ENCODE data around the gene ARHGEF16.

Gene ARHGEF16

DNA sequence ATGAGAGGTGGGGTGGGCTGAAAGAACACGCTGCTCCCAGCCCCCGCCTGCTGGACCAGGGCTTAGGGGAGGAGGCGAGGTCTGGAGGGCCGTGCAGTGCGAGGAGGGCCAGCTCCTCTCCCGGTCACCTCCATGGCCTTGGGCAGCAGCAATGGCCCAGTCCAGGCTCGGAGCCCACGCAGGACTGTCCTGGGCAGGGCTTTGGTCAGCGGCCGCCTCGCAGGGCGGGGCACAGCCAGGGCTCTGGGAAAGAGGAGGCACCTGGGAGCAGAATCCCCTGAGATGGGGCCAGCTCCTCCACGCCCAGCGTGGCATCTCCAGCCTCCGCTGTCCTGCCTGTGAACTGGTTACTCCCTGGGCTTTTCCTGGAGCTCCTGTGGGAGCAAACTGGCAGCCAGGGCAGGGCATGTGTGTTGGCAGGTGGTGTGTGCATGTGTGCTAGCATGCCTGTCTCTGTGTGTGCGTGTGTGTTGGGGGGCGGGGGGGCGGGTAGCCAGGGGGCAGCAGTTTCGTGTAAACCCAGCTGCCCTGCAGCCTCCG is 27.4 kb downstream of the ARHGEF16 start:
- DNase-seq (ENCODE audit: extremely low read depth, low read depth): no peak
- no peak overlapping the region for H3K4me3 ChIP-seq (replicated peaks; ENCODE audit: low read depth, low read length)
- TF ChIP-seq, protein P1, sequence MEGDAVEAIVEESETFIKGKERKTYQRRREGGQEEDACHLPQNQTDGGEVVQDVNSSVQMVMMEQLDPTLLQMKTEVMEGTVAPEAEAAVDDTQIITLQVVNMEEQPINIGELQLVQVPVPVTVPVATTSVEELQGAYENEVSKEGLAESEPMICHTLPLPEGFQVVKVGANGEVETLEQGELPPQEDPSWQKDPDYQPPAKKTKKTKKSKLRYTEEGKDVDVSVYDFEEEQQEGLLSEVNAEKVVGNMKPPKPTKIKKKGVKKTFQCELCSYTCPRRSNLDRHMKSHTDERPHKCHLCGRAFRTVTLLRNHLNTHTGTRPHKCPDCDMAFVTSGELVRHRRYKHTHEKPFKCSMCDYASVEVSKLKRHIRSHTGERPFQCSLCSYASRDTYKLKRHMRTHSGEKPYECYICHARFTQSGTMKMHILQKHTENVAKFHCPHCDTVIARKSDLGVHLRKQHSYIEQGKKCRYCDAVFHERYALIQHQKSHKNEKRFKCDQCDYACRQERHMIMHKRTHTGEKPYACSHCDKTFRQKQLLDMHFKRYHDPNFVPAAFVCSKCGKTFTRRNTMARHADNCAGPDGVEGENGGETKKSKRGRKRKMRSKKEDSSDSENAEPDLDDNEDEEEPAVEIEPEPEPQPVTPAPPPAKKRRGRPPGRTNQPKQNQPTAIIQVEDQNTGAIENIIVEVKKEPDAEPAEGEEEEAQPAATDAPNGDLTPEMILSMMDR (IDR thresholded peaks at IDR 0.05; ENCODE audit: low read depth, low read length, missing control alignments): no peak

DNA sequence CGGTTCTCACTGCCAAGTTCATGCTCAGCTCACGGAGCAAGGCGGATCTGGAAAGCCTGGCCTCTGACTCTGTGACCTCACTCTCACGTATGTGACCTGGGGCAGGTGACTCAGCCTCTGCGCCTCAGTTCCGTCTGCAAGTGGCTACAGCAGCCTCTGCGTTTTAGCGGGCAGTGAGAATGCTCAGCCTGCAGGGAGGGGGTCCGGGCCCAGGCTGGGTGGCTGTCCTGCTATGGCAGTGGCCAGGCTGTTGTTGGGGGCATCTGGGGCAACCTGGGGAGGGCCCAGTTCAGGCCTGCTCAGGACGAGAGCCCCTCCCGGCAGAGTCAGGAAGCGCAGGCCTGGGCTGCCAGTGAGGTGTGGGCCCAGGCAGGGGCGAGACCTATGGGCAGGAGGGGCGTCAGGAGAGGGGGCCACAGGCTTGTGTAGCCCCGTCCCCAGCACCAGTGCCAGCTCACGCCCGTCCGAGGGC is 27.9 kb downstream of the ARHGEF16 start:
- TF ChIP-seq, protein P1 (IDR thresholded peaks at IDR 0.05; ENCODE audit: low read depth, low read length, missing control alignments): peak; percentile 3
- no peak for DNase-seq (ENCODE audit: extremely low read depth, low read depth)
- H3K4me3 ChIP-seq (replicated peaks; ENCODE audit: low read depth, low read length): no peak overlapping the region

DNA sequence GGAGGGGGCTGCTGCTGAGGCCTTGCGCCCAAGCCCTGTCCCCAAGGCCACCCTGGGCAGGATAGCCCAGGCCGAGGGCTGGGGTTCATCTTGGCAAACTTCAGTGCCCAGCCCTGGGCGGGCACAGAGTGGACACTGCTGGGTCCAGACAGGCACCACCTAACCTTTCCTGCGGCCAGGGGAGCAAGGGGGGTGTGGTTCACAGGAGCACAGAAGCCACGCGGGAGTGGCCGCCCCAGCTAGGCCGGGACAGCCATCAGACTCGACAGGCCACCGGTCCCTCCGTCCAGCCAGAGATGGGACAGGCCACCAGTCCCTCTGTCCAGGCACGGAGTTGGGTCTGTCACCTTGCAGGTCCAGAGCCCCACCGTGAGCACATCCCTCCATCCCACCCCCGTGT is 28.9 kb downstream of the ARHGEF16 start:
- no peak for DNase-seq (ENCODE audit: extremely low read depth, low read depth)
- TF ChIP-seq, protein P1 (IDR thresholded peaks at IDR 0.05; ENCODE audit: low read depth, low read length, missing control alignments): no peak
- no peak overlapping the region for H3K4me3 ChIP-seq (replicated peaks; ENCODE audit: low read depth, low read length)

DNA sequence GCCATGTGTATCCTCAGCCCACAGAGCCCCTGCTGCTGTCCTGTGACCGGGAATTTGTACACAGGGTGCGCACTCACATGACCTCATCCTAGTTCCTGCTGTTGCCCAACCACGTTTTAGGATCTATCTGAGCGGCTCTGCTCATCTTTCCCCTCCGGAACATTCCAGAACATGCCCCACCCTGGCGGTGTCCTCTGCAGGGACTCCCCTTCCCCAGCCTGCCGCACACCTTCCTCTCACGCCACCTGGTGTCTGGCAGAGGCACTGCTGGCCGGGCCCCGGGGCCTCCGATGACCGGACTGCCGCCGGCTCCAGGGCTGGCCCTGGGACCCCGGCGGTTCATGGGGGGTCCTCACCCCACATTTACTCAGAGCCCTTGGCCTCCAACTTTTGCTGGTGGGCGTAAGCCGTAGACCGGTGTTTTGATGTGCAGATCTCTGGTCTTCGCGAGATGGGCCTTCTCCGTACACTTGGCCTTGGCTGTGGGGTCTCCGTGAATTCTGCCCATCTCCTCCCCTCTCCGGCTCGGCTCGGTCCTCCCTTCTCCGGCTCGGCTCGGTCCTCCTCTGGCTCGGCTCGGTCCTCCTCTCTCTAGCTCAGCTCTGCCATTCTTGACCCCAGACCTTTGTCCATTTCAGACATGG is 29.5 kb downstream of the ARHGEF16 start:
- DNase-seq (ENCODE audit: extremely low read depth, low read depth): no peak
- TF ChIP-seq, protein P1 (IDR thresholded peaks at IDR 0.05; ENCODE audit: low read depth, low read length, missing control alignments): peak; percentile 88
- no peak overlapping the region for H3K4me3 ChIP-seq (replicated peaks; ENCODE audit: low read depth, low read length)

DNA sequence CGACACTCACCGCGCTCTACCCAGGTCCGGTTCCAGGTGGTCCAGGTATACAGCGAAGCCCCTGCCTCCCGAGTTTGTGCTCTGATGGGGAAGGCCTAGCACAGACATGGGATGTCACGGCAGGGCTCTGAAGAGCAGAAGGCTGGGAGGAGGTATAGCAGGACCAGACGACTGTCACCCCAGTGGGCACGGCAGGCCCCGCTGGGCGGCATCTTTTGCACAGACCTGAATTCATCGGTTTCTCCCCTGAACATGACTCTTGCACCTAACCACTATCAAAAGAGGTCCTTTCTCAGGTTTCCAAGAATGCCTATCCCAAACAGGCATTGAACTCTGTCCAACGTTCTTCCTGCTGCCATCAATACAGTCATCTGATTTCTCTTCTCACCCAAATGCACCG is 30.6 kb downstream of the ARHGEF16 start:
- H3K4me3 ChIP-seq (replicated peaks; ENCODE audit: low read depth, low read length): no peak overlapping the region
- no peak for DNase-seq (ENCODE audit: extremely low read depth, low read depth)
- TF ChIP-seq, protein P1 (IDR thresholded peaks at IDR 0.05; ENCODE audit: low read depth, low read length, missing control alignments): no peak

DNA sequence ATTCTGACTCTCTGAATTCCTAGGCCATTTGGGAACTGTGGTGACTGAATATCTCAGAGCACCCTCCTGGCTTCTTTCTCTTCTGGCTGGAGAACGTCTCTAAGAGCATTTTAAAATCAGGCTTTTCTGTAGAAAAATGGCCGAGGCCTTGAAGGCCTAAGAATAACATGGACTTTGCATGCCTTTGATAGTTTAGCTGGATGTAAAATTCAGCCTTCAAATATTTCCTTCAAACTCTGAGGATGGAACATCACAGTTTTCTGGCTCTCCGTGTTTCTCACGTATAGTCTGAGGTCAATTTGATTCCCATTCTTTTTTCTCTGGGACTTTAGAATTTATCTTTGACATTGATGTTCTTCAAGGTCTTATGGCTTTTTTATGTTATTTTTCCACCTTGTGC is 34.0 kb downstream of the ARHGEF16 start:
- DNase-seq (ENCODE audit: extremely low read depth, low read depth): no peak
- TF ChIP-seq, protein P1 (IDR thresholded peaks at IDR 0.05; ENCODE audit: low read depth, low read length, missing control alignments): no peak
- H3K4me3 ChIP-seq (replicated peaks; ENCODE audit: low read depth, low read length): no peak overlapping the region
